GM12878 (cell line): ENCODE results near the gene POTEF.

ENCODE experiments used
- ATF7 ChIP-seq: fragments of 450-650 bp; IDR thresholded peaks from 2 replicates; pipeline ENCODE4 v1.6.1; 2016; ENCODE audit warnings: low read depth, mild to moderate bottlenecking
- CEBPB ChIP-seq, 2 experiments: fragments of 150-350 bp in 1 of 2; IDR thresholded peaks; 2 replicates each; pipeline ENCODE4 v1.6.1; 2012 to 2014; ENCODE audit warnings: low read depth in 2 of 2, low read length in 2 of 2, borderline replicate concordance in 1 of 2, inconsistent platforms in 1 of 2
- CTCF ChIP-seq, 3 experiments: IDR thresholded peaks in 2 of 3; conservative IDR thresholded peaks in 1 of 3; 2 replicates each; pipeline ENCODE4 v1.5.1; 2011; ENCODE audit warnings: low read depth in 3 of 3, low read length in 3 of 3, mild to moderate bottlenecking in 3 of 3, control low read depth in 2 of 3, moderate library complexity in 2 of 3, inconsistent platforms in 1 of 3, mixed read lengths in 1 of 3; ENCODE audit not compliant: control insufficient read depth in 2 of 3, insufficient read depth in 1 of 3; ENCODE audit errors: extremely low read depth in 1 of 3
- JUND ChIP-seq: IDR thresholded peaks from 2 replicates; pipeline ENCODE4 v1.6.1; 2012; ENCODE audit warnings: low read depth, mild to moderate bottlenecking, low read length, improper control_type of control experiment, moderate library complexity
- MLLT1 ChIP-seq: fragments of 450-650 bp; IDR thresholded peaks from 2 replicates; pipeline ENCODE4 v1.6.1; 2016; ENCODE audit warnings: mild to moderate bottlenecking
- REST ChIP-seq: IDR thresholded peaks from 2 replicates; pipeline ENCODE4 v1.6.1; 2012; ENCODE audit warnings: mild to moderate bottlenecking, low read depth, low read length
- SIN3A ChIP-seq: IDR thresholded peaks from 2 replicates; pipeline ENCODE4 v1.6.1; 2012; ENCODE audit warnings: low read depth, low read length, improper control_type of control experiment
- TARDBP ChIP-seq: IDR thresholded peaks from 2 replicates; pipeline ENCODE4 v1.6.1; 2016; ENCODE audit warnings: borderline replicate concordance
- TF ChIP-seq, protein P1 (sequence below): IDR thresholded peaks from 2 replicates; pipeline ENCODE4 v1.6.1; 2012; ENCODE audit warnings: low read depth, low read length, improper control_type of control experiment

- TF ChIP-seq SIN3A, result no peak
- TF ChIP-seq, protein P1, sequence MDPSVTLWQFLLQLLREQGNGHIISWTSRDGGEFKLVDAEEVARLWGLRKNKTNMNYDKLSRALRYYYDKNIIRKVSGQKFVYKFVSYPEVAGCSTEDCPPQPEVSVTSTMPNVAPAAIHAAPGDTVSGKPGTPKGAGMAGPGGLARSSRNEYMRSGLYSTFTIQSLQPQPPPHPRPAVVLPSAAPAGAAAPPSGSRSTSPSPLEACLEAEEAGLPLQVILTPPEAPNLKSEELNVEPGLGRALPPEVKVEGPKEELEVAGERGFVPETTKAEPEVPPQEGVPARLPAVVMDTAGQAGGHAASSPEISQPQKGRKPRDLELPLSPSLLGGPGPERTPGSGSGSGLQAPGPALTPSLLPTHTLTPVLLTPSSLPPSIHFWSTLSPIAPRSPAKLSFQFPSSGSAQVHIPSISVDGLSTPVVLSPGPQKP, result no peak
- no peak for TF ChIP-seq REST
- TF ChIP-seq TARDBP, result no peak
- TF ChIP-seq ATF7, result no peak
- TF ChIP-seq MLLT1, result no peak
- TF ChIP-seq CTCF (IDR thresholded peaks at IDR 0.05 in 2 of 3, conservative IDR thresholded peaks at IDR 0.05 in 1 of 3; ENCODE audit: control insufficient read depth in 2 of 3, extremely low read depth in 1 of 3, insufficient read depth in 1 of 3, low read depth in 3 of 3, low read length in 3 of 3), result no peak
- TF ChIP-seq JUND, result no peak
- no peak for TF ChIP-seq CEBPB (IDR thresholded peaks at IDR 0.05; ENCODE audit: borderline replicate concordance in 1 of 2, low read depth in 2 of 2, low read length in 2 of 2)
Measured at GRCh38 chr2:130150181-130151144, 21.4 kb upstream of the POTEF start.
